Ishikawa (cell line): ENCODE results near the gene EME1.

Experiments
- CEBPB ChIP-seq: IDR thresholded peaks from 2 replicates; pipeline ENCODE4 v1.6.1; 2012
- CREB1 ChIP-seq: IDR thresholded peaks from 2 replicates; pipeline ENCODE4 v1.6.1; 2012; ENCODE audit warnings: low read depth
- EGR1 ChIP-seq: IDR thresholded peaks from 2 replicates; pipeline ENCODE4 v1.6.1; 2012
- EP300 ChIP-seq: IDR thresholded peaks from 2 replicates; pipeline ENCODE4 v1.6.1; 2012; ENCODE audit warnings: borderline replicate concordance
- FOXM1 ChIP-seq: IDR thresholded peaks from 2 replicates; pipeline ENCODE4 v1.6.1; 2012; ENCODE audit warnings: low read depth, borderline replicate concordance
- NFIC ChIP-seq: IDR thresholded peaks from 2 replicates; pipeline ENCODE4 v1.6.1; 2012
- RAD21 ChIP-seq: IDR thresholded peaks from 2 replicates; pipeline ENCODE4 v1.6.1; 2012; ENCODE audit warnings: low read depth
- TAF1 ChIP-seq: IDR thresholded peaks from 2 replicates; pipeline ENCODE4 v1.6.1; 2012; ENCODE audit warnings: low read depth, mild to moderate bottlenecking
- TCF12 ChIP-seq: IDR thresholded peaks from 2 replicates; pipeline ENCODE4 v1.6.1; 2012; ENCODE audit warnings: low read depth
- TEAD4 ChIP-seq: IDR thresholded peaks from 2 replicates; pipeline ENCODE4 v1.6.1; 2012
- YY1 ChIP-seq: IDR thresholded peaks from 2 replicates; pipeline ENCODE4 v1.6.1; 2012; ENCODE audit warnings: low read depth
- ZBTB7A ChIP-seq: IDR thresholded peaks from 2 replicates; pipeline ENCODE4 v1.6.1; 2012; ENCODE audit warnings: low read depth
- TF ChIP-seq, protein P1 (sequence below): IDR thresholded peaks from 2 replicates; pipeline ENCODE4 v1.6.1; 2012
- TF ChIP-seq, protein P2 (sequence below): IDR thresholded peaks from 2 replicates; pipeline ENCODE4 v1.6.1; 2012
- TF ChIP-seq, protein P3 (sequence below): IDR thresholded peaks from 2 replicates; pipeline ENCODE4 v1.6.1; 2012; ENCODE audit warnings: low read depth, mild to moderate bottlenecking

The EME1 gene

DNA sequence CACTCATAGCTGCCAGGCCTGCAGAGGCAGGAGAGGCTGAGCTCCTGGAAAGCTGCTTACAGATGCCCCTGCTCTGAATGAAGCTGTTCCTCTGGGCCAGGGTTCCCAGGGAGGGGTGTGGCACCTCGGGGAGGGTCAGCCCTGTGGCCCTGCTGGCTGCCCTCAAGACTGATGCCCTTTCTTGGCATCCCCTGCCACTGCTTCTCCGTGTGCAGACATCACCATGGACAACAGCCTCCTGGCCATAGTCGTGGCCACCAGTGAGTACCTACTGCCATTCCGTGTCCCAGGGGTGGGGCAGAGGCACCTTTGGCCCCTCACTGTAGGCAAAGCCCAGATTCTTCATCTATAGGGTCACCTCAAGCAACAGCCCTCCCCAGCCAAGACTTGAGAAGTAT lies 9.0 kb upstream of the EME1 start:
- TF ChIP-seq, protein P1, sequence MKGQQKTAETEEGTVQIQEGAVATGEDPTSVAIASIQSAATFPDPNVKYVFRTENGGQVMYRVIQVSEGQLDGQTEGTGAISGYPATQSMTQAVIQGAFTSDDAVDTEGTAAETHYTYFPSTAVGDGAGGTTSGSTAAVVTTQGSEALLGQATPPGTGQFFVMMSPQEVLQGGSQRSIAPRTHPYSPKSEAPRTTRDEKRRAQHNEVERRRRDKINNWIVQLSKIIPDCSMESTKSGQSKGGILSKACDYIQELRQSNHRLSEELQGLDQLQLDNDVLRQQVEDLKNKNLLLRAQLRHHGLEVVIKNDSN = no peak
- TF ChIP-seq YY1 = no peak

DNA sequence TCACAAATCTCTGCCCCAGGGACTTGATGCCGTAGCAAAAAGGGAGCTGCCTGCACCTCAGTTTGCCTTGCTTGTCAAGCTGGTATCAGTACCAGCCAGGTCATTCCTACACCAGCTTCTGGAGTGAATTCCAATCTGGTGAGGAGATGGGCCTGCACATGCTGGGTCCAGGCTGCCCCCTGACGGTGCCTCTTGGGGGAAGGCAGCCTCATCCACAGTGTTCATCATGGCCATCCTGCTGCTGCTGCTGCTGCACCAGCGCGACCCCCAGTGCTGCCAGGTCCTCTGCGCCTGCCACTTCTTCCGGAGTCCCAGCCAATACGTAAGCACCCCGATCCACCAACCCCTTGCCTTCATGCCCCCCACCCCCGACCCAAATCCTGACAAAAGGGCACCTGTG lies 8.3 kb upstream of the EME1 start:
- TF ChIP-seq, protein P1 = no peak

DNA sequence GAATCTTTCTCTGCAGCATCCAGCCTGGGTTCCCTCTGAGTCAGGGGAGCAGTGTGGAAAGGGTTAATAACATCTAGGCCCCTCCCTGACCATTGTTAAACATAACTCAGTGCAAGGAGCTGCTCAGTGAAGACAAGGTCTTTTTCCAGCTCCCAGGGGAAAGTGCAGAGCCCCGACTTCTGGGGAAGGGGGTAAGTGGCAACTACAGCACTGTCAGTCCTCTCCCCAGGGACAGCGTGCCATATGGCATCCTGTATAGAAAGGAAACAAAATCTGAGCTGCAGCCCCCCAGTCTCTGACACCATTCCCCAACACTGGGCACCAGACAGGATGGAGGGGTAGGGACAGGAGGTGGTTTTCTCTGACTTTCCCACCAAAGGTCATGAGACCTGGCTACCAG lies 7.9 kb upstream of the EME1 start:
- TF ChIP-seq TCF12 (no peak), EP300 (no peak), NFIC (no peak), YY1 (no peak), TEAD4 (no peak), ZBTB7A (no peak), CEBPB (no peak), CREB1 (no peak), TAF1 (no peak), RAD21 (no peak), EGR1 (no peak), FOXM1 (no peak)
- TF ChIP-seq, protein P1 = no peak
- TF ChIP-seq, protein P2, sequence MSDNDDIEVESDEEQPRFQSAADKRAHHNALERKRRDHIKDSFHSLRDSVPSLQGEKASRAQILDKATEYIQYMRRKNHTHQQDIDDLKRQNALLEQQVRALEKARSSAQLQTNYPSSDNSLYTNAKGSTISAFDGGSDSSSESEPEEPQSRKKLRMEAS = no peak
- TF ChIP-seq, protein P3, sequence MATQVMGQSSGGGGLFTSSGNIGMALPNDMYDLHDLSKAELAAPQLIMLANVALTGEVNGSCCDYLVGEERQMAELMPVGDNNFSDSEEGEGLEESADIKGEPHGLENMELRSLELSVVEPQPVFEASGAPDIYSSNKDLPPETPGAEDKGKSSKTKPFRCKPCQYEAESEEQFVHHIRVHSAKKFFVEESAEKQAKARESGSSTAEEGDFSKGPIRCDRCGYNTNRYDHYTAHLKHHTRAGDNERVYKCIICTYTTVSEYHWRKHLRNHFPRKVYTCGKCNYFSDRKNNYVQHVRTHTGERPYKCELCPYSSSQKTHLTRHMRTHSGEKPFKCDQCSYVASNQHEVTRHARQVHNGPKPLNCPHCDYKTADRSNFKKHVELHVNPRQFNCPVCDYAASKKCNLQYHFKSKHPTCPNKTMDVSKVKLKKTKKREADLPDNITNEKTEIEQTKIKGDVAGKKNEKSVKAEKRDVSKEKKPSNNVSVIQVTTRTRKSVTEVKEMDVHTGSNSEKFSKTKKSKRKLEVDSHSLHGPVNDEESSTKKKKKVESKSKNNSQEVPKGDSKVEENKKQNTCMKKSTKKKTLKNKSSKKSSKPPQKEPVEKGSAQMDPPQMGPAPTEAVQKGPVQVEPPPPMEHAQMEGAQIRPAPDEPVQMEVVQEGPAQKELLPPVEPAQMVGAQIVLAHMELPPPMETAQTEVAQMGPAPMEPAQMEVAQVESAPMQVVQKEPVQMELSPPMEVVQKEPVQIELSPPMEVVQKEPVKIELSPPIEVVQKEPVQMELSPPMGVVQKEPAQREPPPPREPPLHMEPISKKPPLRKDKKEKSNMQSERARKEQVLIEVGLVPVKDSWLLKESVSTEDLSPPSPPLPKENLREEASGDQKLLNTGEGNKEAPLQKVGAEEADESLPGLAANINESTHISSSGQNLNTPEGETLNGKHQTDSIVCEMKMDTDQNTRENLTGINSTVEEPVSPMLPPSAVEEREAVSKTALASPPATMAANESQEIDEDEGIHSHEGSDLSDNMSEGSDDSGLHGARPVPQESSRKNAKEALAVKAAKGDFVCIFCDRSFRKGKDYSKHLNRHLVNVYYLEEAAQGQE = no peak

DNA sequence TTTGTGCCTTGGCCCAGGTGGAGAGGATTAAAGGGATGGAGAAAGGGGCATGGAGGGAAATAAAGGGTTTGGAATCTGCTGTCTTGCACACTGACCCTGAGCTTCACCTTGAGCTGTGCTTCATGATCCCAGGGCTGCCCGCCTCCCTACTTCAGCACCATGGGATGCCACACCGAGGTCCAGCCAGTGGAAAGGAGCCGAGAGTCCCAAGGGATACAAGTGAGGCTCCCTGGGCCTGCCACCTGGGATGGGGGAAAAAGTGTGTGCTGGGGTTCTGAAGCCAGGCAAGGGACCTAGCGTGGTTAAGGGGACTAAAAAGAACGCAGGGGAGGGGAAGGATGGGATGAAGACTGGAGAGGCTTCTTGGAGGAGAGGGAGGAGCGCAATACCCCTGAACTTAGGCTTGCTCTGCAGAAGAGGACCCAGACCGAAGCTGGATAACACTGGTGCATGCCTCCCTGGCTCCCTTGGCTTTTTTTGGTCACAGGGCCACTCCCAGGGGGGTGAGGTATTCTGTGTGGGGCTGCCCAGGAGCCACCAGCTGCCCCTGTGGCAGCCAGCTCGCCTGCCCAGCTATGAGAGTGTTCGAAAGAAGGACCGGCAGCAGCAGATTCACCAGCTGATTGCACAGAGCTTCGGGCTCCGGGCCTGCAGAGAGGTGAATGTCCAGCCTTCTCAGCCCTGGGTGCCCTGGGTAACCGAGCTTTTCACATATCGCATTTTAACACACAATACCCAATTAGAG lies 7.2 kb upstream of the EME1 start:
- TF ChIP-seq CREB1 (no peak), TAF1 (no peak)

DNA sequence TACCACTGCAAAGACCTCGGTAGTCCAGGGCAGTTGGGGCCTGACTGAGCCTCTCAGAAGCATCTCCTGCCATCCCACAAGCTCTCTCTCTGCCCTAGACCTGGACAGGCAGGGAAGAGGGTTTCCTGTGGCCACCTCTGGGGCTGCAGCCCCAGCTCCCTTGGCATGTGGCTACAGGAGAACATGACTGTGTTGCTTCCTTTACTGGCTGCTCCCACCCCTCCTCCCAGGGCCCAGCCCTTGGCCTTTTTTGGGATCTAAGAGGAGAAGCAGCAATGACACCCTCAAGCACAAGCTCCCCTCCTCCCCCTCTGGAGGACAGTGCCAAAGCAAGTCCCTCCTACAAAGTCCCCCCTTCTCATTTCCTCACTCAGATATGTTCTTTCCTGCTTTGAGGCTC lies 5.6 kb upstream of the EME1 start:
- TF ChIP-seq TEAD4 = no peak
- TF ChIP-seq CEBPB = no peak
- TF ChIP-seq NFIC = no peak
- TF ChIP-seq, protein P3 = no peak
- no peak for TF ChIP-seq EGR1
- TF ChIP-seq, protein P2 = no peak
- no peak for TF ChIP-seq FOXM1
- no peak for TF ChIP-seq EP300
- TF ChIP-seq ZBTB7A = no peak
- no peak for TF ChIP-seq TCF12
- TF ChIP-seq RAD21 = no peak
- no peak for TF ChIP-seq TAF1
- TF ChIP-seq YY1 = no peak
- TF ChIP-seq, protein P1 = no peak
- TF ChIP-seq CREB1 = no peak

DNA sequence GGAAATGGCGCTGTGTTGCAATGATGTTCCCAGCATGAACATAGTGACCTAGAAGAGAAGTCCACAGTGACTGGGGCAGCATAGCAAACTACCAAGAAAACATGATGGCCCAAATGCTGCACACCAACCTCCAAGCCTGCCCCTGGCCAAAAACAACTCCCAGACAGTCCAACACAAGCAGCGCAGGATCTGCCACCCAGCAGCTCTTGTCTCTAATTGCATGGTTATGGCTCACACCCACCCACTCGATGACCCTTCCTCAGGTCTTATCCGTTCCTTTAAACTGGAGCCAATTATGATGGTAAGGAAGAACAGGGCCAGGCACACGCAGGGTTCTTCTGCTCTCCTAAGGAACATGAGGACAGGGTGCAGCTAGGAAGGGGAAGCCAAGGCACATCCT lies 3.0 kb upstream of the EME1 start:
- TF ChIP-seq FOXM1 (no peak), CREB1 (no peak), TAF1 (no peak), TEAD4 (no peak), EGR1 (no peak), EP300 (no peak), CEBPB (no peak), YY1 (no peak), ZBTB7A (no peak), TCF12 (no peak), RAD21 (no peak), NFIC (no peak)
- TF ChIP-seq, protein P1 = no peak
- TF ChIP-seq, protein P3 = no peak
- TF ChIP-seq, protein P2 = no peak
